Neural progenitor cell (in vitro differentiated cells): Measurements from ENCODE around the gene CARD19. TPM values are rescaled to one million over a fixed set of nuclear protein-coding genes. Genes with fewer than 3 reads are reported as not detected.

Experiments
- DNase-seq: peaks from one replicate; pipeline ENCODE4 v3.0.0-alpha.2; 2016; ENCODE audit warnings: low spot score
- H2AFZ ChIP-seq: fragments of 200-600 bp; sonication (generic); replicated peaks from 2 replicates; pipeline ENCODE4 v1.6.1; 2016; ENCODE audit warnings: antibody characterized with exemption
- H3F3A ChIP-seq: fragments of 200-600 bp; sonication (generic); 2 replicates; pipeline ENCODE4 v1.6.1; 2016; ENCODE audit warnings: antibody characterized with exemption, low read depth
- H3K27ac ChIP-seq: fragments of 200-600 bp; sonication (generic); 2 replicates; pipeline ENCODE4 v1.5.1; 2016; ENCODE audit warnings: mild to moderate bottlenecking
- H3K27me3 ChIP-seq: fragments of 200-600 bp; sonication (generic); 2 replicates; pipeline ENCODE4 v1.6.1; 2016; ENCODE audit warnings: mild to moderate bottlenecking, moderate library complexity
- H3K36me3 ChIP-seq: fragments of 200-600 bp; sonication (generic); 2 replicates; pipeline ENCODE4 v1.5.1; 2016
- H3K4me1 ChIP-seq: fragments of 200-600 bp; sonication (generic); 2 replicates; pipeline ENCODE4 v1.6.1; 2016; ENCODE audit warnings: mixed run types
- H3K4me2 ChIP-seq: fragments of 200-600 bp; sonication (generic); 2 replicates; pipeline ENCODE4 v1.6.1; 2016
- H3K4me3 ChIP-seq: fragments of 200-600 bp; sonication (generic); 2 replicates; pipeline ENCODE4 v1.5.1; 2016
- H3K79me2 ChIP-seq: fragments of 200-600 bp; sonication (generic); 2 replicates; pipeline ENCODE4 v1.6.1; 2016; ENCODE audit warnings: low read depth
- H3K9ac ChIP-seq: fragments of 200-600 bp; sonication (generic); 2 replicates; pipeline ENCODE4 v1.6.1; 2016
- H3K9me3 ChIP-seq: fragments of 200-600 bp; sonication (generic); 2 replicates; pipeline ENCODE4 v1.5.1; 2016; ENCODE audit warnings: low read depth
- H4K20me1 ChIP-seq: fragments of 200-600 bp; sonication (generic); 2 replicates; pipeline ENCODE4 v1.6.1; 2016; ENCODE audit warnings: low read depth
- H3K27ac Mint-ChIP-seq: 3 replicates; pipeline ENCODE4 v1.8.0; 2021; ENCODE audit warnings: mixed read lengths
- H3K27me3 Mint-ChIP-seq: 2 replicates; pipeline ENCODE4 v1.8.0; 2022; ENCODE audit warnings: low read depth, mild to moderate bottlenecking, inconsistent platforms, moderate library complexity, mixed read lengths; ENCODE audit not compliant: insufficient read depth
- H3K36me3 Mint-ChIP-seq: 3 replicates; pipeline ENCODE4 v1.8.0; 2021; ENCODE audit warnings: mixed read lengths
- H3K4me1 Mint-ChIP-seq: 3 replicates; pipeline ENCODE4 v1.8.0; 2021; ENCODE audit warnings: mixed read lengths
- H3K4me3 Mint-ChIP-seq: 3 replicates; pipeline ENCODE4 v1.8.0; 2021; ENCODE audit warnings: mild to moderate bottlenecking, moderate library complexity, mixed read lengths
- H3K9me3 Mint-ChIP-seq: 3 replicates; pipeline ENCODE4 v1.8.0; 2020; ENCODE audit warnings: mixed read lengths
- CTCF ChIP-seq: fragments of 200-600 bp; sonication (generic); IDR thresholded peaks from 2 replicates; pipeline ENCODE4 v1.5.1; 2017; ENCODE audit warnings: antibody characterized with exemption, mild to moderate bottlenecking
- EZH2 ChIP-seq: fragments of 200-600 bp; sonication (generic); IDR thresholded peaks from 2 replicates; pipeline ENCODE4 v1.6.1; 2017; ENCODE audit warnings: antibody characterized with exemption, mild to moderate bottlenecking, moderate library complexity
- EZH2phosphoT487 ChIP-seq: fragments of 200-600 bp; sonication (generic); IDR thresholded peaks from 2 replicates; pipeline ENCODE4 v1.6.1; 2017; ENCODE audit warnings: antibody characterized with exemption
- total RNA-seq: library from RNA; depleted of rRNA; stranded (reverse); fragments of >200 nt; gene quantifications from 2 replicates; pipeline ENCODE4 v1.2.3, GENCODE V29; 2015; ENCODE audit warnings: low replicate concordance

Gene CARD19
- total RNA-seq, 1 donor from 2014 or later = 12.3 TPM

DNA sequence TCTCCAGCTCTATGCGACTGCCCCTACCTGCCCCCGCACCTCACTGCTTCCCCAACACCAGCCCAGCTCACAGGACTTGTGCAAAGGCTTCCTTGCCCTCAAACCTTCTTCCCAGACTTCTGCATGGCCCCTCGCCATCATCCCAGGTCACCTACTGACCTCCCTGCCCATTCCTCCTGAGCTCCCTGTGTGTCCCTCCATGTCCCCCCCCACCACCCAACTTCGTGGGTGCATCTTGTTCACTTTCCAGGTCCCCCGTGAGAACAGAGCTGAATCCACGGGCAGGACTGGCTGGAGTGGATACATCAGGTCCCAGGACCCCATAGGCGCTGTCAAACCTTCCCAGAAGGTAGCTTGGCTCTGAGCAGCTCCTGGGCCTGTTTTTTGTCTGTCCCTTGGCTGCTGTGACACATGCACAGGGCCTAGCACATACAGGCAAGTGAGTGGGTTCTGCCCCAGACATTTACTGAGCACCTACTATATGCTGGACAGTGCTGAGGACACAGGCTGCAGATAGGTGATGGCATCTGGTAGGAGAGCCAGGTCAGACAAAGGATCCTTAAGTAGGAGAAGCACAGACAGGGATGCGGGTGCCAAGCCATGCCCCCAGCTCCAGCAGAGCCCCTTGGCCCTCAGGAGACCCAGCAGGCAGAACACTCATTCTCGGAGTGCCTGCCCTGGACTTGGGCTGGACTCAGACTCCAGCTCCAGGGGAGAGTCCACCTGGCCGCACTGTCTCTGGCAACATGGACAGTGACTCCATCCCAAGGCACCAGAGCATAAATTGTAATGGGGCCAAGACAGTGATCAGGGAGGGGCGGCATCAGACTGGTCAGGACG is 23.1 kb downstream of the CARD19 start:
- H3K9me3 Mint-ChIP-seq = no peaks in the 10 kb centered on the region
- H3K27me3 ChIP-seq = no peaks in the 10 kb centered on the region
- H3K27me3 Mint-ChIP-seq = peaks cover 4% of the 10 kb centered on the region
- H3K36me3 ChIP-seq = no peaks in the 10 kb centered on the region
- H3K4me3 Mint-ChIP-seq = no peak overlapping the region
- no peaks in the 10 kb centered on the region for H3K4me1 ChIP-seq
- H4K20me1 ChIP-seq = no peaks in the 10 kb centered on the region
- H3K36me3 Mint-ChIP-seq = no peaks in the 10 kb centered on the region
- TF ChIP-seq EZH2phosphoT487 = no peak
- no peak for TF ChIP-seq CTCF
- TF ChIP-seq EZH2 = no peak
- no peaks in the 10 kb centered on the region for H3F3A ChIP-seq
- H3K4me2 ChIP-seq = no peak overlapping the region
- H3K4me3 ChIP-seq = no peak overlapping the region
- H3K9ac ChIP-seq = no peak overlapping the region
- H3K9me3 ChIP-seq = no peaks in the 10 kb centered on the region
- no peak for DNase-seq
- no peak overlapping the region for H3K27ac Mint-ChIP-seq
- no peak overlapping the region for H2AFZ ChIP-seq
- no peak overlapping the region for H3K27ac ChIP-seq
- peaks cover 4% of the 10 kb centered on the region for H3K4me1 Mint-ChIP-seq
- no peaks in the 10 kb centered on the region for H3K79me2 ChIP-seq

DNA sequence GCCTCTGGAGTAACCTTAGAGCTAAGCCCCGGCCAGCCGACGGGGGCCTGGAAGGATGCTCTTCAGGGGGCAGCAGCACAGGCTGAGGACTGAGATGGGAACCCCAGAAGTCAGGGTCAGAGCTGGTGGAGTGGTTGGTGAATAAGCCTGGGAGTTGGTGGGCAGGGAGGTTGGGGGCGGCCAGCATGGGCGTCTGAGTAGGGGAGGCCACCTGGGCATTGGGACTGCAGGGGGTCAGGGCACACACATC is 23.6 kb downstream of the CARD19 start:
- peaks cover 4% of the 10 kb centered on the region for H3K4me1 Mint-ChIP-seq
- no peak overlapping the region for H3K4me2 ChIP-seq
- no peaks in the 10 kb centered on the region for H4K20me1 ChIP-seq
- H3K36me3 ChIP-seq = no peaks in the 10 kb centered on the region
- no peak overlapping the region for H3K4me3 ChIP-seq
- H3K4me3 Mint-ChIP-seq = no peak overlapping the region
- peaks cover 4% of the 10 kb centered on the region for H3K27me3 Mint-ChIP-seq
- no peak overlapping the region for H3K27ac Mint-ChIP-seq
- no peak for DNase-seq
- TF ChIP-seq CTCF (no peak), EZH2phosphoT487 (no peak), EZH2 (no peak)
- H3F3A ChIP-seq = no peaks in the 10 kb centered on the region
- no peaks in the 10 kb centered on the region for H3K4me1 ChIP-seq
- H3K27ac ChIP-seq = no peak overlapping the region
- no peaks in the 10 kb centered on the region for H3K27me3 ChIP-seq
- no peaks in the 10 kb centered on the region for H3K9me3 Mint-ChIP-seq
- no peaks in the 10 kb centered on the region for H3K9me3 ChIP-seq
- H3K36me3 Mint-ChIP-seq = no peaks in the 10 kb centered on the region
- H3K79me2 ChIP-seq = no peaks in the 10 kb centered on the region
- H3K9ac ChIP-seq = no peak overlapping the region
- no peak overlapping the region for H2AFZ ChIP-seq

GRCh38 chr9:93119953-93120845 is 24.2 kb downstream of the CARD19 start:
- Histone ChIP-seq H3K4me1 (no peaks in the 10 kb centered on the region), H3K27me3 (no peaks in the 10 kb centered on the region), H2AFZ (no peak overlapping the region), H3K36me3 (no peaks in the 10 kb centered on the region), H3F3A (no peaks in the 10 kb centered on the region), H3K27ac (no peak overlapping the region), H3K4me2 (no peak overlapping the region), H3K79me2 (no peaks in the 10 kb centered on the region), H3K9me3 (no peaks in the 10 kb centered on the region), H3K9ac (no peak overlapping the region), H3K4me3 (no peak overlapping the region), H4K20me1 (no peaks in the 10 kb centered on the region)
- H3K4me3 Mint-ChIP-seq = peak overlapping the region; percentile 4
- TF ChIP-seq CTCF (peak; percentile 16), EZH2phosphoT487 (no peak), EZH2 (no peak)
- H3K9me3 Mint-ChIP-seq = no peaks in the 10 kb centered on the region
- DNase-seq = no peak
- peaks cover 3% of the 10 kb centered on the region for H3K36me3 Mint-ChIP-seq
- peaks cover 4% of the 10 kb centered on the region for H3K27me3 Mint-ChIP-seq
- H3K27ac Mint-ChIP-seq = no peak overlapping the region
- H3K4me1 Mint-ChIP-seq = peaks cover 4% of the 10 kb centered on the region
